Fibroblast of skin of left quadriceps (primary cell): Measurements from ENCODE around the gene EGFL8.
"Not testable (repeated sequence)": the region's sequence is repeated elsewhere in the genome, so short reads cannot be mapped to it uniquely, and the experiment has no call there.

Source experiments
- DNase-seq, 2 experiments: peaks; one replicate each; pipeline ENCODE4 v3.0.0-alpha.2; 2013; ENCODE audit warnings: low read depth in 2 of 2

Gene EGFL8

DNA sequence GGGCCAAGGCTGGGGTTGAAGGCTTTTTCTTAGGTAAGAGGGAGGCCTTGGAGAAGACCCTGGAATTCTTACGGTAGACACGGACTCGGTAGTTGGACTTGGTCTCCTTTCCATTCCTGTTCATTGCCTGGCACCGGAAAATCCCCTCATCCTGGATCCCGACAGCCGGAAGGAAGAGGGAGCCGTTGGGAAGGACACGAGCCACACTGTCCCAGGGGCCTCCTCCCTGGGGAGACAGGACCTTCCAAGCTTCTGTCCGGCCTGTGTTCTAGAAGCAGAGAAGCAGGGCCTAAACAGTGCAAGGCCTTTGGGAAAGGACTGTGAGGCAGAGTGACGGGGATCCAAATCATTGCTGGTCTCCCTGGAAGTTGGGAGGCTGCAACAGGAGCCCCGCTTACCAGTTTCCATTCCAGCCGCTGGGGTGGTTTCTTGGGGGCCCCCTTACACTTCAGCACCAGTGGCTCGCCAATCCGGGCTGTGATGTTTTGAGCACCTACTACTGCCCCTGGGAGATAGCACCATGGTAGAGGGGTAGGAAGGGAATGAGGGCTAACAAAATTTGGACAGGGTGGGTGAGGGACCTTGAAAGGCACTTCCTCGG, 19.2 kb downstream of the EGFL8 start:
- DNase-seq = no peak

DNA sequence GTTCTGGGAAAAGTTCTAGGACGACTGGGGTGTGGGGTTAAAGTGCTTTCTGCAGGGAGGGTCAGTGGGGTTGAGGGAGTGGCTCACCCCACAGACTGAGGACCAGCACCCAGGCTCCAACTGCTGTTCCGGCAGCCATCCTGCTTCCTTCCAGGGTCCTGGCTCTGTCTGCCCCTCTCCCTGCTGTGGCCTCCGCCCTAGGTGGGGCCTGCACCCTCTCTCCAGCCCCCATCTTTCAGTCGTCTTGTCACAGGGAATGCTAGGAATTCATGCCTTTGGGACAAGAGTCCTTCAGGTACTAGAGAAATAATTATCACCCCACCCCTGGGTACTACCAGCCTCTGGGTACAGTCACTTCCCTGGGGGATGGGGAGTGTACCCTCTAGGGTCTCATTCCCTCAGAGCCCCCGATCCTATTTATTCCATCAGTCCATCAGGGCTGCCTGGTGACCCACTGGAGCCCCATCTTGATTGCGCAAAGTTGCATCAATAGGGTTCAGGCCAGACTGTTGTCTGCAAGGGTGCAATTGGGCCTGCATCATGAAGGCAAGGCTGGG, 19.8 kb downstream of the EGFL8 start, which contains the start of gene AGER:
TSS of gene AGER (minus strand) at position 170 of the 557 bp plus-strand sequence. CDS start at position 139, 31 bp downstream.
- no peak for DNase-seq

DNA sequence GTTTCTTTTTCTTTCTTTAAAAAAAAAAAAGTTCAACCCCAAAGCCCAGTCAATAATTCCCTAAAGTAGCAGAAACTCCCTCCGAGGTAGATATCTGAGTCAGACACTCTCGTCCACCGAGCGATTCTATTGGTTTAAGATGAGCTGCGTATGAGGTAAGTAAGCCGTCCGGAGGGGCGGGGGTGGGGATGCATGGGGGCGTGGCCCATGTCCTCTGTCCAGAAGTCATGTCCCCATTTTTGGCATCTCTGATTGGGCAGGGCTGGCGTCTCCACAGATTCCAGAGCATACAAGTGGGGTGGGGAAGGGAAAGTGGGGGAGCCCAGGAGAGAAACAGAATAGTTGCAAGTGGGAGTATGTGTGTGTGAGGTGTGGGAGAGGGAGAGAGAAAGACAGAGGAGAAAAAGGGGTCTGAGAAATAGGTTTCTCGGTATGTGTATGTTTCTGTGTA, 21.3 kb downstream of the EGFL8 start:
- peak; percentile 51 to 55 for DNase-seq

DNA sequence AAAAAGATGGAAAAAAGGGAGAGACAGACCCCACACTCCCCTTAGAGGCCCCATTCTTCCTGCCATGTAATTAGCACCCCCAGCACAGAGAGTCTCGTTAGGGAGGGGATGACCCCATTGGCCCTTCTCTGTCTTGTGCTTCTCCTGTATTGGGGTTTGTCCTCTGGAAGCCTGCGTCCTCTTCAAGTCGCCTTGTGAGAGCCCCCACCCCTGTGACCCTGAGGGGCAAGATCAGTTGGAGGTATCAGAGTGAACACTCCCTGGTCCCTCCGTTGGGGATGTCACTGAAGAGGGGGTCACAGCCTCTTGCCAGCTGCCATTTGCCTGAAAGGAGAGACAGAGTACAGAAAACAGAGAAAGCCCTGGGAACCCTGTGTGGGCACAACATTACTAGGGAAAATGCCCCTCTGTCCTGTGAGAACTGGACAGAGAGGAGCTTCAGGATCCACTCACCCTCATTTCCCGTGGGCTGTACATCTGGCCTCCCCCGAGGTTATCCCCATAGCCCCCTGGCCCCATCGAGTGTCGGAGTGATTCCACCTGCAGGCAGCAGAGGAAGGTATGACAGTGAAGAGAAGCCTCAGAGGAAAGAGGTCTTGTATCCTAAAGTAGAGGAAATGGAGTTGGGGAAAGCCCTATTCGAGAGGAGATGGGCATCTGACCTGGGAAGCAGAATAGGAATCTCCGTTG, 21.9 kb downstream of the EGFL8 start:
- DNase-seq = not testable (repeated sequence)

DNA sequence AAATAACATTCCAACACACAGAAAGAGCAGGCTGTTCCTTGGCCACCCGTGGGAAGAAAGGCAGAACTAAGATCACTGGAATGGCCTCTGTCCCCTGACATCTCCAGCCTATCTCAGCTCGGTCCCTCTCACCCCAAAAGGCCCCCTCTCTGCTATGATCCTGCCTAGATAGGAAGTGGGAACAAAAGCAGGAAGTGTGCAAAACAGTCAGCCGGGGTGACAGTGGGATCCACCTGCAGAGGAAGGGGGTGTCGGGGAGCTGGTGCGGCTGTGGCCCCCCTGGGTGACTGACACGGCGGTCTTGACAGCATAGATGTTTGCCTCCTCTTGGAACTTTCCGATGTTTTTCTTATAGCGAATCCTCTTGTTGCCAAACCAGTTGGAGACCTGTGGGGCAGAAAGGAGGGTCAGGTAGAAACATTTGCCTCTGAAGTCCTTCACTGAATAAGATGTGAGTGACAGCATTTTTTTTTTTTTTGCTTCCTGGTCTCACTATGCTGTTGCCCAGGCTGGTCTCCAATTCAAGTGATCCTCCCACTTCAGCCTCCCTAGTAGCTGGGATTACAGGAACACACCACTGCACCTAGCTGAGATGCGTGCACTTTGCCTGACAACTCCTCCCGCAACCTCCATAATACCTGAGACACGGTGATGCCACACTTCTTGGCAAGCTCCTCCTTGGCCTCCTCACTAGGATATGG, 22.8 kb downstream of the EGFL8 start:
- DNase-seq = no peak

DNA sequence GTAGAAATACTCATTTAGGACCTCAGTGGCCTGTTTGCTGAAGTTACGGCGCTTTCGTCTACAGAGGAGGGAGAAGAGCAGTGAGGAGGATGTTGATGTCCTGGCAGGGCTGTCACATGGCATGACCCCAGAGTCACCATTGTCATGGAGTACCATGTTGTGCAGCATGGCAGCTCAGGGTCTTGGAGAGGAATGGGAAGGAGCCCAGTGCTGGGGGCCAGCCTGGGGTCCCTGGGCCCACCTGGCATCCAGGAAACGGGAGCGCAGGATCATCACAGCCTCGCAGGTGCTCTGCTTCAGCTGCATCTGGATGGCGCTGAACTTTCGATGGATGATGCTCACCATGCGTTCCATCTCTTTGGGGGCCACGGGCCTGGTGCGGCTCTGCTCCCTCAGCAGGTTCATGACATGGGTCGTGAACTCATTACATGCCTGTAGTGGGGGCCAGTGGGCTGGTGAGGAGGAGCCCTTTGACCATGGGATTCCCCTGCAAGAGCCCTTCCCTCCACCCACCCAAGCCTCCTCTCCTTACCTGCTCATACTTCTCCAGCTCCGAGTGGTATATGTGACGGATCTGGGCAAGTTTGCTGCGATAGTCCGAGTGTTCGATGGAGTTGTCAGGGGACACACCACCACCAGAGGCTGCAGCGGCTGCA, 23.5 kb downstream of the EGFL8 start:
- not testable (repeated sequence) for DNase-seq

DNA sequence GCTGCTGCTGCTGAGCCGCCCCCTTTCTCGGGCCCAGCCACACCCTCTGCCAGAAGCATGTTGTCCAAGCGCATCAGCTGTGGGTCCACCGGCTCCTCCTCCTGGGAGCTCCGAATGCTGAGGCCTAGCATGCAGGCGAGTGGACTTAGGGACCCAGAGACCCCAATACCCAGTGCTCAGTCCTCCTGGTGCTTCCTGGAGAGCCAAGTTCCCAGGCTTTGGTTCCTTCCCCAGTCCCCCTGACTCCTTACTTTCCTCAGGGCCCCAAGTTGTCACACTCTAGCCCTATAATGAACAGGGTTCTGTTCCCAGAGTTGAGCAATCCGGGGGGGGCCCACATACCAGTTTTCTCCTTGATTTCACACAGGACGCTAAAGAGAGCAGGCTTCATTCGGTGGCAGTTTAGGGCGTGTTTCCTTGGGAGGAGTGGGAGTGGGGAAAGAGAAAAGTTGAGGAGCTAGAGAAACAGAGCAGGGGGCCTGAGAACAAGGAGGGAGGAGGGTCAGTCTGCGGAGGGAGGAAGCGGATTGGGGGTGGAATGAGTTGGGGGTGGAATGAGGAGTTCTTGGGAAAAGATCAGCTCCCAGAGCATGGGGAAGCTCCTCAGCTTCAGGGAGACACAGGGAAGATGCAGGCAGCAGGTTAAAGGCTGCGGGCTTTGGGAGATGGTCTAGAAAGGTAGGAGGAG, 24.1 kb downstream of the EGFL8 start:
- no peak for DNase-seq

DNA sequence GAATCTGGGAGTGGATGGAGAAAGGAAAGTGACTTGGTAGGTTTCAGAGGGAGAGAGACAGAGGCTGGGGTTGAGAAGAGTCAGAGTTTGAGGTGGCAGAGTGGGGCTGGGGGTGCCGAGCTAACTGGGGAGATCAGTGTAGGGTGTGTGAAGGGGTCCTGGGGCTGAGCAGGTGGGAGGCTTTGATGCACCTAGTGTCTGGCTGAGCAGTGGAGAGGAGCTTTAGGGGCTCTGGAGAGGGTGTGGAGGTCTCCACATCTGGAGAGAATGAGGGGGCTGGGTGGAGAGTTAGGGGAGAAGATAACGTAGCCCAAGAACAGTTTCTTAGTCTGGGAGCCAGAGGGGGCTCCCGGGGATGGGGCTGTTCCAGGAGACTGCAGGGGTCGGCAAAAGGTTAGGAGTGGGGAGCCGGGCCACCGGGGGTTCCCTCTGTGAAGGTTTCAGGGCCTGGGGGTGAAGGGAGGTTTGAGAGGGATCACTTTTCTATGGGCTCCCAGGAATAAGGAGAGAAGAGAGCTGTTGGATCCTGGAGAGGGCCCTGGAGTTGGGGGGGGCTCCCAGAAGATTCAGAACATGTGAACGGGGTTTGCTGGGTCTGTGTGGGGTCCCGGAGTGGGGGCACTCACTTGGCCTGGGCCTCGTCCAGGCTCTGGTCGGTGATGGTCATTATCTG, 24.8 kb downstream of the EGFL8 start:
- no peak for DNase-seq

DNA sequence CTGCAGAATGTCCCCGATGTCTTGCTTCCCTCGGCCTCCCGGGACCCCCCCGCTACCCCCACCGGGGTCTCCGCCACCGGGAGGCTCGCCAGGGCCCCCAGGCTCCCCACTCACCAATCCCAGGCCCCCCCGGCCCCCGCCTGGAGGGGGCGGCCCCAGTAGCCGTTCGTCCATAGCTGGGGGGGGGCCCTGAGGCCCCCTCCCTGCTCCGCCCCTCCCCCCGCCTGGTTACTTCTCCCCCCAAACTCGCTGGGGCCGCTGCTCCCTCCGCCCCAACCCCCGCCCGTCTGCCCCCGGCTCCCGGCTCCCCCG, 25.3 kb downstream of the EGFL8 start:
- DNase-seq = no peak

DNA sequence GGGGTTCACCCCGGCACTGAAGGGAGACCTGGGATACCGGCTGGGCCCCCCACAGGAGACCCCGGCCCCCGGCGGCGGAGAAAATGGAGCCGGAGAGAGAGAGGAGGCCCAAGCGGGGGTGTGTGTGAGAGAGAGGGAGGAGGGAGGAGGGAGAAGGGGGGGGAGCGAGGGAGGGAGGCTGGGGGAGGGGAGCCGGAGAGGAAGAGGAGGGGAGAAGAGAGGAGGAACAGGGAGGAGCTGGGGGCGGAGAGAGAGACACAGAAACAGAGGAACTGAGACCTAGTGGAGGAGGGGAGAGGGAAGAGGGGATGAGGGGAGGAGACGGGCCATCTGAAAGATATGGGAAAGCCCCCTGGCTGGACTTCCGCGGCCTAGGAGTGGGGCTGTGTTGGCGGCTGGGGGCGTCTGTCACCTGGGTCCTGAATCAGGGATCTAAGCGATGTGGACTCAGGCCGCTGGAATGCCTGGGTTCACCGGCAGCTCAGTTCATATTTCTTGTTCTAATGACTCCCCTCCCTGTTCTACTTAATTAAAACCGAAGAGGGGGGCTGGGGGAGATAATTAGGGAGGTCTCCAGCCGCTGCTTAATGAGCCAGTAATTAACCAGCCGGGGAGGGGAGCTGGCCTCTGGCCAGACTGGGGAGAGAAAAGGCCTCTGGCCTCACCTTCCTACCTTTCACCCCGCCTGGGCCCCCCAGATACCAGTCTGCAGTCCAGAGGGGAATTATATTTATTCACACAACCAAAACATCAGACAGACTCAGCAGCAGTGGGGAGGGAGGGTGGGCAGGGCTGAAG, 25.9 kb downstream of the EGFL8 start, which contains the start of gene PBX2:
TSS of gene PBX2 (minus strand) at position 149 of the 798 bp plus-strand sequence. CDS start 287 bp downstream, outside the sequence.
- peak; percentile 85 to 87 for DNase-seq

DNA sequence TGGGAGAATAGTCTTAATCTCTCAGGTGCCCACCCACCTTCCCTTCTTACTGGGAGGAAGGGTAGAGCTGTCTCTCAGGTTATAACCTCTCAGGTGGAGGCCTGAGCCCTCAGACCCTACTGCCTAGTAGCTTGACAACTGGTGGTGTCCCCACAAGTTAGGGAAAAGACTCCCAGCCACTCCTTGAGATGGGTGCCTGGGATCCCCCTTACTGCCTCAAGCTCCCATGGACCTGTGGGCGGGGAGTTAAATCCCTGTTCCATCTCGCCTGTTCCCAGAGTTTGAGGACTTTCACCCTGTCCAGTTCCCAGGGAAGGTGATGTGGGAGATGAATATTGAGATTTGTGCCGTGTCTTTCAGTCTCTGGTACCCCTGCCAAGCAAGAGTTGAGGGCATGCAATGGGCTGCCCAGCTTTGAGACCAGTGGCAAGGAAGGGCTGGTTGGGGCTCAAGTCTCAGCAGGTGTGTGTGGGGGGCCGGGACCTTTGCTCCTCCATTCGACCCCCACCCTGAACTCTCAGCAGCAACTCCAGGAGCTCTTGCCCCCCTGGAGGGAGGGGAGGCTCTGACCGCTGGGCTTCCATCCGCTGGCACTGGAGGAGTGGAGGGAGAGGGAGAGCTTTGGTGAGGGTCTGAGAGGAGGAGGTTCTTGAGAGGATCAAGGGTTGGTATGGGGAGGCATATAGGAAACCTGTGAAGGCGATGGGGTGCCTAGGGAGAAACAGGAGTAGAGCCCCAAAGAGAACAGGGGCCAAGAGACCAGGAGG, 26.7 kb downstream of the EGFL8 start:
- no peak for DNase-seq

DNA sequence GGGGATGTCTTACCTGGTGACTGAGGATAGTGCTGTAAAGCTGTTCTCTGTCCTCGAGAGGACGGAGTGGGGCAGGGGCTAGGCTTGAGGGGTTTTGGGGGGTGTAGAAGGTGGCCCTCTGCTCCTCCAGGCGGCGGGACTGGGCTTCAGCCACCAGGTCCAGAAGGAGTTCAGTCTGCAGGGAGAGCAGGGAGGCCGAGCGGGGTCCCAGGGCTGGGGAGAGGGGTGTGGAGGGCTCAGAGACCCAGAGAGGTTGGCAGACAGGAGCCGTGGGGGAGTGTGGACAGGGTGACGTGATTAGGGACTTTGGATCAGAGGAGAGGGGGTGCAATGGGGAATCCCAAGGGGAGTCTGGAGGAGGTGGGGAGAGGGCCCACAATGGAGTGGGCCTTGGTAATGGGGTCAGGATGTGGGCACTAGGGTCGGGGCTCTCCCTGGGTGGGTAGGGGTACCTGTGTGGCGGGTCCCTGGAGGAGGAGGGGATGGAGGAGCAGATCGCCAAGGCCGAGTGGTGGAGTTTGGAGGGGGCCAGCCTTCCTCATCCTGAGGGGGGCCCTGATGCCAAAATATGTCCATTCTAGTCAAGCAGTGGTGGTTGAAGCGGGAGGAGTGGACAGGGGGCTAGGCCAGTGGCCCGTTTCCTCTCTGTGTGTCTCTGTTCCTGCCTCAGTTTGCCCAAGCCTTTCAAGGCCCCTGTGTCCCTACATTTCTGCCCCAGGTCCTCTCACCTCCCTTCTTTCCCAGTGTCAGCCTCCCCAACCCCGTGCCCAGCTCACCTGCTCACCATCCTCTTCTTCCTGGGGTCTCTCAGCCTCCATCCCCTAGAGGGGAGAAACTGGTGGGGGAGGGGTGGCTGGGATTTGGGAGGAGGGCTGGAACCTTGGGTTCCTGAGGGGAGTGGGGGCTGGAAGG, 27.6 kb downstream of the EGFL8 start:
- no peak for DNase-seq

DNA sequence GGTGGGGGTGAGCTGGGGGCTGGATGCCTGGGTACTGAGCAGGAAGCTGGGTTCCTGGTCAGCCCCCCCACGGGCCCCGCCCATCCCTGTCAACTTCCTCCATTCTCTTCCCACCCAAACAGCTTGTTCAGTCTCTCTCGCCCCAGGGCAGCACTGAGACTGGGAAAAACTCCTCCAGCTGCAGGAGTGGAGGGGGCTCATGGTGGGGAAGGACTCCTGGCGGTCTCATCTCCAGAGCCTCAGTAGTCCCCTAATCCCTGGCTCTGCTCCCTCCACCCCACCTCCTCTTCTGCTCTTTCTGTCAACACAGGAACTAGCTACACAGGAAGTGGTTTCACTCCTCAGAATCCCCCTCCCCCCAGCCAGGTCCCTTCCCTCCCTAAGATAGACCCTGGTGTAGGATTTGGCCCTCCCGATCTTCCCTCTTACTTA, 28.2 kb downstream of the EGFL8 start, which contains the start of gene GPSM3:
TSS of gene GPSM3 (minus strand) at position 36 of the 432 bp plus-strand sequence. CDS start 130 bp downstream, outside the sequence.
- peak; percentile 36 to 37 for DNase-seq

DNA sequence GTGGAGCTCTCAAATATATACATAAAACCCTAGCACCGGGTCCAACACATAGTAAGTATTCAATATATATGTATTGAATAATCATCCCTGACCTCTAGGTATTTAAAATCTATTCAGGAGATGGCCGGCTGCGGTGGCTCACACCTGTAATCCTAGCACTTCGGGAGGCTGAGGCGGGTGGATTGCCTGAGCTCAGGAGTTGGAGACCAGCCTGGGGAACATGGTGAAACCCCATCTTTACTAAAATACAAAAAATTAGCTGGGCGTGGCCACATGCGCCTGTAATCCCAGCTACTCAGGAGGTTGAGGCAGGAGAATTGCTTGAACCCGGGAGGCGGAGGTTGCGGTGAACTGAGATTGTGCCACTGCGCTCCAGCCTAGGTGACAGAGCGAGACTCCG, 28.7 kb downstream of the EGFL8 start:
- DNase-seq = not testable (repeated sequence)

DNA sequence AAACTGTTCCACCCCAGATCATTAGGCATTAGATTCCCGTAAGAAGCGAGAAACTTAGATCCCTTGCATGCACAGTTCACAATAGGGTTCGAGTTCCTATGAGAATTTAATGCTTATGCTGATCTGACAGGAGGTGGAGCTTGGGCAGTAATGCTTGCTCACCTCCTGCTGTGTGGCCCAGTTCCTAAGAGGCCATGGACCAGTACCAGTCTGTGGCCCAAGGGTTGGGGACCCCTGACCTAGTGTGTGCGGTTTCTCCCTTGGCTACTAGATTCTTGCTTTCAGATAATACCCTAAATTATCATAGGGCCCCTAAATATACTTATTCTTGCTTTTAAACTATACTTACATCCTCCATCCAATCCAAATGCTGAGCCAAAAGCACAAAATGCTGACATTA, 30.0 kb downstream of the EGFL8 start:
- no peak for DNase-seq

DNA sequence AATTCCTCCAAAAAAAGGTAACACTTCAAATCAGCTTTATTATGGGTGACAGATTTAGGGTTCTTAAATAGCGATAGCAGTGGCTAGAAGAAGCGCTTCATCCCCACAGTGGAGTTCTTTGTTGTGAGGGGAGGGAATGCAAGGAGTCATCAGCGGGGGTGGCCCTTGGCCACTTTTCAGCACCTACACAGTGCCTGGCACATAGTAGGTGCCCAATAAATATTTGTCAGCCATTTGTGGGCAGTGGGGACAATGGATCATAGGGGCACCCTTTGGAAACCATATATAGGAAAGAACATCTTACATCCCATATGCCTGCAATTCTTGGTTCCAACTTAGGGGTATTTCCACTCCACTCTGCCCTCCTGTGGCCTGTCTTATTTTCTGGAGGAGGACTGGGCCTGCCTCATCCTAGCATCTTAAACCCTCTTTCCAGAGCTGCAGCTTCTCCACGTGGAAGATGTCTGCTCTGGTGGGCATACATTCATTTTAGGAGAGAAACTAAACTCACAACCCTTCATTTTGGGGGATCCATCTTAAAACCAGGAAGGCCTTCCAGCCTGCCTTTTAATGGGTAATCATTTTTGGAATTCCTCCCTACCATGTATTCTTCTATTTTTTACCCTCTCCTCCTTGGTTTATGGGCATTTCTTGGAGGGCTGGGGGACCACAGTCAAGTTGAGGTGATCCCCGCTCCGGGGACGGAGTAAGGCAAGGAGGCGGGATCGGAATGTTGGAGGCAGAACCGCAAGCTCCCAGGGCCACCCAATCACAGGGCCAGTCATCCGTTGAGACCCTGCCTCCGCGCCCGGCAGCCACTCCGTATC, 30.6 kb downstream of the EGFL8 start:
- peak in 1 of 2 experiments; percentile 26 for DNase-seq

DNA sequence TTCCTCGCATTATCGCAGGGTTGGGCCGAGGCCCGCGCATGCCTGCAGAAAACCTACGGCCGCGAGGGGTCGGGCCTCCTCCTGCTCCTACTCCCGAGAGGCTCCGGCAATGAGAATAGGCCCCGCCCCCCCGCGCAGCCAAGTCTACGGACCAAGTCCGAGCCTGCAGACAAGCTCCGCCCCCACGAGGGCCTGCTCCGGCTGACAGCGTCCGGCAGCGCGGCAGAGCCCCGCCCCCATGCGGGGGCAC, 31.2 kb downstream of the EGFL8 start:
- peak; percentile 99 for DNase-seq
